22Rv1 (cell line): ENCODE data around the gene ACOT2.

Source experiments
- CTCF ChIP-seq: fragments of 450-650 bp; IDR thresholded peaks from 2 replicates; pipeline ENCODE4 v1.5.1; 2017; ENCODE audit warnings: mild to moderate bottlenecking
- ZFX ChIP-seq: fragments of 450-650 bp; IDR thresholded peaks from 2 replicates; pipeline ENCODE4 v1.6.1; 2017; ENCODE audit warnings: antibody characterized with exemption, borderline replicate concordance

- no peak for TF ChIP-seq CTCF
- no peak for TF ChIP-seq ZFX
These were observed 42.7 kb upstream of the ACOT2 start for GRCh38 chr14:73526036-73526984.
